Measurements from ENCODE around the gene UBALD1.
A peak's percentile ranks its signal among the peaks of the same experiment; 100 is the strongest.

Gene UBALD1

GRCh38 chr16:4614571-4615383 is at the start of gene UBALD1:
UBALD1 (minus strand) TSS chr16:4614888; CDS start chr16:4614797, 91 bp downstream.
- peak; percentile 82 for DNase-seq

- DNase-seq, result peak; percentile 59
These were observed 49.2 kb upstream of the UBALD1 start for GRCh38 chr16:4663777-4664465.

- no peak for DNase-seq
These were observed 48.7 kb upstream of the UBALD1 start for GRCh38 chr16:4663465-4663776.

GRCh38 chr16:4661661-4662060 is 47.0 kb upstream of the UBALD1 start:
- DNase-seq, result no peak

GRCh38 chr16:4660454-4661007 is 45.8 kb upstream of the UBALD1 start:
- peak; percentile 52 for DNase-seq

- no peak for DNase-seq
These were observed 45.0 kb upstream of the UBALD1 start for GRCh38 chr16:4659363-4660353.

GRCh38 chr16:4656695-4657686 is 42.3 kb upstream of the UBALD1 start:
- DNase-seq, result no peak

GRCh38 chr16:4656221-4656620 is 41.5 kb upstream of the UBALD1 start:
- no peak for DNase-seq

GRCh38 chr16:4655801-4656200 is 41.1 kb upstream of the UBALD1 start:
- no peak for DNase-seq

GRCh38 chr16:4654964-4655590 is 40.4 kb upstream of the UBALD1 start:
- no peak for DNase-seq

GRCh38 chr16:4654011-4654963 is 39.6 kb upstream of the UBALD1 start:
- DNase-seq, result no peak

- no peak for DNase-seq
These were observed 37.9 kb upstream of the UBALD1 start for GRCh38 chr16:4652561-4652960.

GRCh38 chr16:4651827-4652226 is 37.1 kb upstream of the UBALD1 start:
- DNase-seq, result no peak

GRCh38 chr16:4650443-4651074 is 35.9 kb upstream of the UBALD1 start:
- peak; percentile 75 for DNase-seq

GRCh38 chr16:4649744-4650442 is 35.2 kb upstream of the UBALD1 start:
- DNase-seq, result no peak

- no peak for DNase-seq
These were observed 34.2 kb upstream of the UBALD1 start for GRCh38 chr16:4648917-4649316.

GRCh38 chr16:4647644-4647980 is 32.9 kb upstream of the UBALD1 start:
- DNase-seq, result no peak

GRCh38 chr16:4646773-4647643 is 32.3 kb upstream of the UBALD1 start:
- DNase-seq, result no peak
